SK-N-SH treated with all-trans-retinoic acid at 6 μM for 48 hours (cell line): ENCODE results near the gene LY9.

Experiments used
- CREB5 ChIP-seq: fragments of 250-450 bp; sonication (Bioruptor Pico); IDR thresholded peaks from 2 replicates; pipeline ENCODE4 v1.5.1; 2020; ENCODE audit warnings: low read depth, mild to moderate bottlenecking, moderate library complexity
- GLIS3 ChIP-seq: fragments of 250-450 bp; sonication (Bioruptor Pico); IDR thresholded peaks from 2 replicates; pipeline ENCODE4 v1.5.0; 2020; ENCODE audit warnings: mild to moderate bottlenecking, moderate library complexity
- RARB ChIP-seq: fragments of 250-450 bp; sonication (Bioruptor Pico); IDR thresholded peaks from 2 replicates; pipeline ENCODE4 v1.8.0; 2021; ENCODE audit warnings: mild to moderate bottlenecking, moderate library complexity
- ZFP3 ChIP-seq: fragments of 250-450 bp; sonication (Bioruptor Pico); IDR thresholded peaks from 2 replicates; pipeline ENCODE4 v1.5.0; 2020; ENCODE audit warnings: mild to moderate bottlenecking, moderate library complexity
- ZFP30 ChIP-seq: fragments of 450-650 bp; formaldehyde crosslinking; IDR thresholded peaks from 2 replicates; pipeline ENCODE4 v1.5.0; 2022; ENCODE audit warnings: mild to moderate bottlenecking, moderate library complexity
- ZNF565 ChIP-seq: fragments of 450-650 bp; formaldehyde crosslinking; conservative IDR thresholded peaks from 2 replicates; pipeline ENCODE4 v1.5.0; 2020; ENCODE audit warnings: low read depth, mild to moderate bottlenecking, moderate library complexity
- ZNF8 ChIP-seq: fragments of 450-650 bp; formaldehyde crosslinking; IDR thresholded peaks from 2 replicates; pipeline ENCODE4 v1.5.0; 2020; ENCODE audit warnings: mild to moderate bottlenecking, moderate library complexity
- TF ChIP-seq, protein P1 (sequence below): fragments of 250-450 bp; sonication (Bioruptor Pico); IDR thresholded peaks from 2 replicates; pipeline ENCODE4 v1.8.0; 2020; ENCODE audit warnings: mild to moderate bottlenecking, moderate library complexity, borderline replicate concordance
- TF ChIP-seq, protein P2 (sequence below): fragments of 250-450 bp; sonication (Bioruptor Pico); IDR thresholded peaks from 2 replicates; pipeline ENCODE4 v1.5.0; 2020; ENCODE audit warnings: mild to moderate bottlenecking, moderate library complexity

GRCh38 chr1:160877221-160877620 is 81.2 kb downstream of the LY9 start:
- TF ChIP-seq, protein P1, sequence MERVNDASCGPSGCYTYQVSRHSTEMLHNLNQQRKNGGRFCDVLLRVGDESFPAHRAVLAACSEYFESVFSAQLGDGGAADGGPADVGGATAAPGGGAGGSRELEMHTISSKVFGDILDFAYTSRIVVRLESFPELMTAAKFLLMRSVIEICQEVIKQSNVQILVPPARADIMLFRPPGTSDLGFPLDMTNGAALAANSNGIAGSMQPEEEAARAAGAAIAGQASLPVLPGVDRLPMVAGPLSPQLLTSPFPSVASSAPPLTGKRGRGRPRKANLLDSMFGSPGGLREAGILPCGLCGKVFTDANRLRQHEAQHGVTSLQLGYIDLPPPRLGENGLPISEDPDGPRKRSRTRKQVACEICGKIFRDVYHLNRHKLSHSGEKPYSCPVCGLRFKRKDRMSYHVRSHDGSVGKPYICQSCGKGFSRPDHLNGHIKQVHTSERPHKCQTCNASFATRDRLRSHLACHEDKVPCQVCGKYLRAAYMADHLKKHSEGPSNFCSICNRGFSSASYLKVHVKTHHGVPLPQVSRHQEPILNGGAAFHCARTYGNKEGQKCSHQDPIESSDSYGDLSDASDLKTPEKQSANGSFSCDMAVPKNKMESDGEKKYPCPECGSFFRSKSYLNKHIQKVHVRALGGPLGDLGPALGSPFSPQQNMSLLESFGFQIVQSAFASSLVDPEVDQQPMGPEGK (CRISPR knock-in tag), result no peak
- TF ChIP-seq ZFP30 (no peak), CREB5 (CRISPR knock-in tag) (no peak), RARB (no peak), ZFP3 (CRISPR knock-in tag) (no peak), ZNF8 (no peak), GLIS3 (CRISPR knock-in tag) (no peak), ZNF565 (CRISPR knock-in tag) (no peak)
- TF ChIP-seq, protein P2, sequence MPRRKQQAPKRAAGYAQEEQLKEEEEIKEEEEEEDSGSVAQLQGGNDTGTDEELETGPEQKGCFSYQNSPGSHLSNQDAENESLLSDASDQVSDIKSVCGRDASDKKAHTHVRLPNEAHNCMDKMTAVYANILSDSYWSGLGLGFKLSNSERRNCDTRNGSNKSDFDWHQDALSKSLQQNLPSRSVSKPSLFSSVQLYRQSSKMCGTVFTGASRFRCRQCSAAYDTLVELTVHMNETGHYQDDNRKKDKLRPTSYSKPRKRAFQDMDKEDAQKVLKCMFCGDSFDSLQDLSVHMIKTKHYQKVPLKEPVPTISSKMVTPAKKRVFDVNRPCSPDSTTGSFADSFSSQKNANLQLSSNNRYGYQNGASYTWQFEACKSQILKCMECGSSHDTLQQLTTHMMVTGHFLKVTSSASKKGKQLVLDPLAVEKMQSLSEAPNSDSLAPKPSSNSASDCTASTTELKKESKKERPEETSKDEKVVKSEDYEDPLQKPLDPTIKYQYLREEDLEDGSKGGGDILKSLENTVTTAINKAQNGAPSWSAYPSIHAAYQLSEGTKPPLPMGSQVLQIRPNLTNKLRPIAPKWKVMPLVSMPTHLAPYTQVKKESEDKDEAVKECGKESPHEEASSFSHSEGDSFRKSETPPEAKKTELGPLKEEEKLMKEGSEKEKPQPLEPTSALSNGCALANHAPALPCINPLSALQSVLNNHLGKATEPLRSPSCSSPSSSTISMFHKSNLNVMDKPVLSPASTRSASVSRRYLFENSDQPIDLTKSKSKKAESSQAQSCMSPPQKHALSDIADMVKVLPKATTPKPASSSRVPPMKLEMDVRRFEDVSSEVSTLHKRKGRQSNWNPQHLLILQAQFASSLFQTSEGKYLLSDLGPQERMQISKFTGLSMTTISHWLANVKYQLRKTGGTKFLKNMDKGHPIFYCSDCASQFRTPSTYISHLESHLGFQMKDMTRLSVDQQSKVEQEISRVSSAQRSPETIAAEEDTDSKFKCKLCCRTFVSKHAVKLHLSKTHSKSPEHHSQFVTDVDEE (CRISPR knock-in tag), result no peak
